HepG2 (cell line): ENCODE results near the gene TTC9.

Experiments
- GRHL1 ChIP-seq: sonication (generic); formaldehyde crosslinking; conservative IDR thresholded peaks from 2 replicates; pipeline ENCODE4 v1.8.0; 2022; ENCODE audit warnings: missing genetic modification reagents
- IKZF5 ChIP-seq: IDR thresholded peaks from 2 replicates; pipeline ENCODE4 v1.6.1; 2018; ENCODE audit warnings: missing genetic modification reagents, mild to moderate bottlenecking, missing compliant biosample characterization
- IRF1 ChIP-seq: sonication (generic); formaldehyde crosslinking; IDR thresholded peaks from 2 replicates; pipeline ENCODE4 v1.4.0; 2020; ENCODE audit warnings: low read depth, mild to moderate bottlenecking, missing genetic modification reagents
- NCOR1 ChIP-seq: fragments of 200-600 bp; sonication (generic); IDR thresholded peaks from 2 replicates; pipeline ENCODE4 v1.7.0; 2017; ENCODE audit warnings: antibody characterized with exemption, low read length, borderline replicate concordance
- PBX2 ChIP-seq: IDR thresholded peaks from 2 replicates; pipeline ENCODE4 v1.6.1; 2016; ENCODE audit warnings: control low read depth
- POLR2A ChIP-seq, 2 experiments: IDR thresholded peaks; 2 replicates each; pipeline ENCODE4 v1.6.1; 2011; ENCODE audit warnings: low read depth in 2 of 2, low read length in 2 of 2, mild to moderate bottlenecking in 1 of 2, moderate library complexity in 1 of 2; ENCODE audit not compliant: insufficient read depth in 1 of 2
- SMC3 ChIP-seq: IDR thresholded peaks from 2 replicates; pipeline ENCODE4 v1.6.1; 2011; ENCODE audit warnings: low read length, improper control_type of control experiment
- SPEN ChIP-seq: sonication (generic); formaldehyde crosslinking; IDR thresholded peaks from 2 replicates; pipeline ENCODE4 v1.5.1; 2020; ENCODE audit warnings: low read depth, mild to moderate bottlenecking, missing genetic modification reagents
- UBTF ChIP-seq: sonication (generic); formaldehyde crosslinking; IDR thresholded peaks from 2 replicates; pipeline ENCODE4 v1.4.0; 2020; ENCODE audit warnings: mild to moderate bottlenecking, missing genetic modification reagents
- ZNF501 ChIP-seq: sonication (generic); formaldehyde crosslinking; IDR thresholded peaks from 2 replicates; pipeline ENCODE4 v1.5.1; 2020; ENCODE audit warnings: mild to moderate bottlenecking, moderate library complexity, missing genetic modification reagents
- ZNF574 ChIP-seq: sonication (generic); formaldehyde crosslinking; IDR thresholded peaks from 2 replicates; pipeline ENCODE4 v1.4.0; 2020; ENCODE audit warnings: missing genetic modification reagents

GRCh38 chr14:70642303-70643235 lies 853 bp downstream of the TTC9 start:
- TF ChIP-seq SPEN (CRISPR knock-in tag) (no peak), ZNF574 (CRISPR knock-in tag) (no peak), IKZF5 (CRISPR knock-in tag) (no peak), SMC3 (no peak), UBTF (CRISPR knock-in tag) (0 out of 2 replicates have a peak, but pooled peaks have one; percentile 10), IRF1 (CRISPR knock-in tag) (no peak), PBX2 (CRISPR knock-in tag) (no peak), ZNF501 (CRISPR knock-in tag) (no peak), POLR2A (IDR thresholded peaks at IDR 0.05; ENCODE audit: insufficient read depth in 1 of 2, low read depth in 2 of 2, low read length in 2 of 2) (no peak), GRHL1 (no peak), NCOR1 (no peak)
